HEK293 (cell line): ENCODE data around the gene SLC7A1.

Experiments
- RBAK ChIP-seq: fragments of 450-650 bp; formaldehyde crosslinking; IDR thresholded peaks from 2 replicates; pipeline ENCODE4 v1.5.1; 2016; ENCODE audit warnings: missing biosample characterization, missing genetic modification characterization
- ZNF138 ChIP-seq: fragments of 450-650 bp; formaldehyde crosslinking; IDR thresholded peaks from 2 replicates; pipeline ENCODE4 v1.5.1; 2016; ENCODE audit warnings: missing biosample characterization, missing genetic modification characterization, borderline replicate concordance
- ZNF658 ChIP-seq: fragments of 450-650 bp; formaldehyde crosslinking; IDR thresholded peaks from 2 replicates; pipeline ENCODE4; 2016; ENCODE audit warnings: missing biosample characterization, missing genetic modification characterization
- TF ChIP-seq, protein P1 (sequence below): fragments of 450-650 bp; formaldehyde crosslinking; IDR thresholded peaks from 2 replicates; pipeline ENCODE4 v1.5.1; 2016; ENCODE audit warnings: missing biosample characterization, missing genetic modification characterization
- TF ChIP-seq, protein P2 (sequence below): fragments of 450-650 bp; formaldehyde crosslinking; IDR thresholded peaks from 2 replicates; pipeline ENCODE4 v1.5.1; 2017; ENCODE audit warnings: missing biosample characterization, missing genetic modification characterization

DNA sequence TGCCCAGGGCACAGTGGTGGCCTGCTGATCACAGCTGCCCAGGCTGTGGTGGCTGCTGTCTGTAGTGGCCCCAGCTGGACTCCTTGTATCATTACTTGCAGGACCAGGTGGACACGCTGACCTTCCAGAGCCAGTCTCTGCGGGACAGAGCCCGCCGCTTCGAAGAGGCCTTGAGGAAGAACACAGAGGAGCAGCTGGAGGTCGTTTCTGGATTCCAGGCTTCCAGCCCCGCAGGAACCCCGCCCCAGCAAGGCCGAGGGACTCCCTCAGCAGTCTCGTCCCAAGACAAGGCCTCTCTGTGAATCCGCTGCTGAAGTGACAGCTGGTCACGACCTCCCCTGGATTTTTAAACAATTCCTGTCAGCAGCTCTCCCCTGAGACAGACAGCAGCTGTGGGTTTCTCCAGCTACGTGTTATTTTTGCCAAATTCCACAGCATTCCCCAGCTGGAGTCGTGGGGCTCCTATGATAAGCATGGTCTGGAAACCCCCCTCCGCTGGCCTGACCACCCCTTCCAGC lies 98.3 kb downstream of the SLC7A1 start:
- TF ChIP-seq ZNF138: no peak
- no peak for TF ChIP-seq ZNF658 (tag by site-specific recombination)
- TF ChIP-seq, protein P1, sequence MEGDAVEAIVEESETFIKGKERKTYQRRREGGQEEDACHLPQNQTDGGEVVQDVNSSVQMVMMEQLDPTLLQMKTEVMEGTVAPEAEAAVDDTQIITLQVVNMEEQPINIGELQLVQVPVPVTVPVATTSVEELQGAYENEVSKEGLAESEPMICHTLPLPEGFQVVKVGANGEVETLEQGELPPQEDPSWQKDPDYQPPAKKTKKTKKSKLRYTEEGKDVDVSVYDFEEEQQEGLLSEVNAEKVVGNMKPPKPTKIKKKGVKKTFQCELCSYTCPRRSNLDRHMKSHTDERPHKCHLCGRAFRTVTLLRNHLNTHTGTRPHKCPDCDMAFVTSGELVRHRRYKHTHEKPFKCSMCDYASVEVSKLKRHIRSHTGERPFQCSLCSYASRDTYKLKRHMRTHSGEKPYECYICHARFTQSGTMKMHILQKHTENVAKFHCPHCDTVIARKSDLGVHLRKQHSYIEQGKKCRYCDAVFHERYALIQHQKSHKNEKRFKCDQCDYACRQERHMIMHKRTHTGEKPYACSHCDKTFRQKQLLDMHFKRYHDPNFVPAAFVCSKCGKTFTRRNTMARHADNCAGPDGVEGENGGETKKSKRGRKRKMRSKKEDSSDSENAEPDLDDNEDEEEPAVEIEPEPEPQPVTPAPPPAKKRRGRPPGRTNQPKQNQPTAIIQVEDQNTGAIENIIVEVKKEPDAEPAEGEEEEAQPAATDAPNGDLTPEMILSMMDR (tag by site-specific recombination): no peak
- no peak for TF ChIP-seq RBAK
- TF ChIP-seq, protein P2, sequence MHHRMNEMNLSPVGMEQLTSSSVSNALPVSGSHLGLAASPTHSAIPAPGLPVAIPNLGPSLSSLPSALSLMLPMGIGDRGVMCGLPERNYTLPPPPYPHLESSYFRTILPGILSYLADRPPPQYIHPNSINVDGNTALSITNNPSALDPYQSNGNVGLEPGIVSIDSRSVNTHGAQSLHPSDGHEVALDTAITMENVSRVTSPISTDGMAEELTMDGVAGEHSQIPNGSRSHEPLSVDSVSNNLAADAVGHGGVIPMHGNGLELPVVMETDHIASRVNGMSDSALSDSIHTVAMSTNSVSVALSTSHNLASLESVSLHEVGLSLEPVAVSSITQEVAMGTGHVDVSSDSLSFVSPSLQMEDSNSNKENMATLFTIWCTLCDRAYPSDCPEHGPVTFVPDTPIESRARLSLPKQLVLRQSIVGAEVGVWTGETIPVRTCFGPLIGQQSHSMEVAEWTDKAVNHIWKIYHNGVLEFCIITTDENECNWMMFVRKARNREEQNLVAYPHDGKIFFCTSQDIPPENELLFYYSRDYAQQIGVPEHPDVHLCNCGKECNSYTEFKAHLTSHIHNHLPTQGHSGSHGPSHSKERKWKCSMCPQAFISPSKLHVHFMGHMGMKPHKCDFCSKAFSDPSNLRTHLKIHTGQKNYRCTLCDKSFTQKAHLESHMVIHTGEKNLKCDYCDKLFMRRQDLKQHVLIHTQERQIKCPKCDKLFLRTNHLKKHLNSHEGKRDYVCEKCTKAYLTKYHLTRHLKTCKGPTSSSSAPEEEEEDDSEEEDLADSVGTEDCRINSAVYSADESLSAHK (tag by site-specific recombination): no peak
